ENCODE results near the gene CREBRF.
A peak's percentile ranks its signal among the peaks of the same experiment; 100 is the strongest.
"Not testable (repeated sequence)": the region's sequence is repeated elsewhere in the genome, so short reads cannot be mapped to it uniquely, and the experiment has no call there.

CREBRF gene

DNA sequence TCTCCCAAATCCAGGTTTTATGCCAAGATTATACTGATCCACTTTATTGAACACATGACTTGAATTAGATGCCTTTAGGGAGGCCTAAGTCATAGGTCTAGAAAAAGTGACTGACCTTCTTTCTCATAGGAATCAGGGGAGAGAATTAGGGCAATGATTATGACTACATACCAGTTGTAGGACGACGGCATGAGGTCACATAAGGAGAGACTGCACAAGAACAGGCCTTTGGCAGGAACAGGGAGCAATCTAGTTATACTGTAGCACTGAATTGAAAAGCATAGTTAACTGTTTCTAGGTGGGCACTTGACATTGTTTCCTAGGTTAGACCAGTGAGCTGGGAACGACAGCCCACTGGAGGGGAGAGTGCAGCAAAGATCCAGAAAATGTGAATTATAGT is 22.7 kb downstream of the CREBRF start:
- no peak for DNase-seq (ENCODE audit: low read depth in 2 of 2)

DNA sequence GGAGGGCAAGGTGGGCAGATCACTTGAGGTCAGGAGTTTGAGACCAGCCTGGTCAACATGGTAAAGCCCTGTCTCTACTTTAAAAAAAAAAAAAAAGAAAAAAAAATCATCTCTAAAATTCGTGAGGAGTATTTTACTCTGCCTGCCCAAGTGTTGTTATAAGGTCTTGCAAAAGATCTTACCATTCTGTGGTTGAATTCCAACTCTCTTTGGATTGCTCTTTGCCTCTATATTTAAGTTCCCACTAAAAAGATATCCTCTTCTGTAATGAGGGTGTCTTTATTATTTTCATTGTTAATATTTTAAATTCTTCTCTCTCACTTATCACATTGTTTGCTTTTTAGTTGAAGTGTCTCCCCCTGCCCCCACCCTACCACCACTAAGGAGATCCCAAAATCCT is 33.4 kb downstream of the CREBRF start:
- no peak for DNase-seq (ENCODE audit: low read depth in 2 of 2)

DNA sequence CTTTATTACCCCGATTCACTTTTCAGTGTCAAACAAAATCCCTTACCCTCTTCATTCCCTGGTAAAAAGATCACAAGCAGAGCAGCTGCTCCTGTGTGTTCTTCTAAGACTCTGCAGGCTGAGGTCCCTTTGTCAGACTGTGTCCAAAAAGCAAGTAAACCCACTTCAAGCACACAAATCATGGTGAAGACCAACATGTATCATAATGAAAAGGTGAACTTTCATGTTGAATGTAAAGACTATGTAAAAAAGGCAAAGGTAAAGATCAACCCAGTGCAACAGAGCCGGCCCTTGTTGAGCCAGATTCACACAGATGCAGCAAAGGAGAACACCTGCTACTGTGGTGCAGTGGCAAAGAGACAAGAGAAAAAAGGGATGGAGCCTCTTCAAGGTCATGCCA is 34.5 kb downstream of the CREBRF start:
- DNase-seq (ENCODE audit: low read depth in 2 of 2): no peak

DNA sequence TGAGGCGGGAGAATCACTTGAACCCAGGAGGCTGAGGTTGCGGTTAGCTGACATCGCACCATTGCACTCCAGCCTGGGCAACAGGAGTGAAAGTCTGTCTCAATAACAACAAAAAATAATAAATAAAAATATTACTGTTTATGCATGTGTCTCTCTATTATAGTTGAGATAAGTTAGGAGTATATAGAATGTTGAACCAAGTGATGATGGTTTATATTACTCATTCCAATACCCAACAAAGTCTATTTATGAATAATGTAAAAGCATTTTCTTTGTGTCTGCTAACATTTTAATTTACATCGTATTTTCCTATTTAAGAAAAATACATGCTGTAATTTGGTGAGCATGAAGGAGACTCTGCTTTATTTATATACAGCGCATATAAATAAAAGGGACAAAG is 35.8 kb downstream of the CREBRF start:
- DNase-seq (ENCODE audit: low read depth in 2 of 2): no peak

DNA sequence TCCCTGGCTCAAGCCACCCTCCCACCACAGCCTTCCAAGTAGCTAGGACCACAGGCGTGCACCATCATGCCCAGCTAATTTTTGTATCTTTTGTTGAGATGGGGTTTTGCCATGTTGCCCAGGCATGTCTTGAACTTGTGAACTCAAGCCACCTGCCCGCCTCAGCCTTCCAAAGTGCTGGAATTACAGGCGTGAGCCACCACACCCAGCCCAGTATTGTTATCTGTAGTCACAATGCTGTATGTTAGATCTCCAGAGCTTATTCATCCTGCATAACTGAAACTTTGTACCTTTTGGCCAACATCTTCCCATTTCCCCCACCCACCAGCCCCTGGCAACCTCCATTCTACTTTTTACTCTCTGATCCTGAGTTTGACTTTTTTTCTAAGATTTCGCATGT is 37.5 kb downstream of the CREBRF start:
- DNase-seq (ENCODE audit: low read depth in 2 of 2): no peak

DNA sequence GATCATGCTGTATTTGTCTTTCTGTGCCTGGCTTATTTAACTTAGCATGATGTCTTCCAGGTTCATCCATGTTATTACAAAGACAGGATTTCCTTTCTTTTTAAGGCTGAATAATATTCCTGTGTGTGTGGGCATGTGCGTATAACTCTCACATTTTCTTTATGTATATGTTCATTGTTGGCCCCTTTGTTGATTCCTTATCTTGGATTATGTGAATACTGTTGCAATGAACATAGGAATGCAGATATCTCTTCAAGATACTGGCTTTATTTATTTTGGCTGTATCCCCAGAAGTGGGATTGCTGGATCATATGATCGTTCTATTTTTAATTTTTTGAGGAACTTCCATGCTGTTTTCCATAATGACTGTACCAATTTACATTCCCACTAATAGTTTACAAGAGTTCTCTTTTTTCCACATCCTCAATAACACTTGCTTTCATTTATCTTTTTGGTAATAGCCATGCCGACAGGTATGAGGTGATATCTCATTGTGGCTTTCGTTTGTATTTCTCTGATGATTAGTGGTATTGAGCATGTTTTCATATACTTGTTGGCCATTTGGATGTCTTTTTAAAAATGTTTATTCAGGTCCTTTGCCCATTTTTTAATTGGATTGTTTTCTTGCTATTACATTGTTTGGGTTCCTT is 38.0 kb downstream of the CREBRF start:
- DNase-seq (ENCODE audit: low read depth in 2 of 2): no peak

DNA sequence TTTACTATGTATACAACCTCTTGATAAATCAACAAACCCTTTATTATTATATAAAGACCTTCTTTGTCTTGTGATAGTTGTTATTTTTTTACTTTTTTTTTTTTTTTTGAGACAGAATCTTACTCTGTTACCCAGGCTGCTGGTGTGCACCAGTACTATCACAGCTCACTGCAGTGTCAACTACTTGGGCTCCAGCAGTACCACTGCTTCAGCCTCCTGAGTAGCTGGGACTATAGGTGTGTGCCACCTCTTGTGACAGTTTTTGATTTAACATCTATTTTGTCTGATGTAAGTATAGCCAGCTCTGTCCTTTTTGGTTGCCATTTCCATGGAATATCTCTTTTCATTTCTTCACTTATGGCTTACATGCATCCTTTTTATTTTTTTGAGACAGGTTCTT is 42.6 kb downstream of the CREBRF start:
- no peak for DNase-seq (ENCODE audit: low read depth in 2 of 2)

DNA sequence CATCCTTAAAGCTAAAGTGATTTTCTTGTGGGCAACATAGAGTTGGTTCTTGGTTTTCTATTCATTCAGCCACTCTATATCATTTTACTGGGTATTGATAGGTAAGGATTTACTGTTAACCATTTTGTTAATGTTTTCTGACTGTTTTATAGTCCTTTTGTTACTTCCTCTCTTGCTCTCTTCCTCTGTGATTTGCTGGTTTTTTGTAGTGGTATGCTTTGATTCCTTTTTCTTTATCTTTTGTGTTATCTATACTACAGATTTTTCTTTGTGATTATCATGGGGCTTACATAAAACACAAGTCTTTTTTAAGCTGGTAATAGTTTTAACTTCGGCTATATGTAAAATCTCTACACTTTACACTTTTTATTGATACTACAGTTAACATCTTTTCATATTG is 43.3 kb downstream of the CREBRF start:
- no peak for DNase-seq (ENCODE audit: low read depth in 2 of 2)

DNA sequence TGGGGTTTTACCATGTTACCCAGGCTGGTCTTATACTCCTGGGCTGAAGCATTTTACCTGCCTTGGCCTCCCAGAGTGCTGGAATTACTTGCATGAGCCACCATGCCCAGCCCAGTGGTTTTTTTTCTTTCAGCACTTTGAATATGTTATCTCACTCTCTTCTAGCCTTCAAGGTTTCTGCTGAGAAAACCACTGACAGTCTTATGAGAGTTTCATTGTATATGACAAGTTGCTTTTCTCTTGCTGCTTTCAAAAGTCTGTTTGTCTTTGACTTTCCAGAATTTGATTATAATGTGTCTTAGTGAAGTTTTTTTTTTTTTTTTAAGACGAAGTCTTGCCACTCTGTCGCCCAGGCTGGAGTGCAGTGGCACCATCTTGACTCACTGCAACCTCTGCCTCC is 45.1 kb downstream of the CREBRF start:
- no peak for DNase-seq (ENCODE audit: low read depth in 2 of 2)

DNA sequence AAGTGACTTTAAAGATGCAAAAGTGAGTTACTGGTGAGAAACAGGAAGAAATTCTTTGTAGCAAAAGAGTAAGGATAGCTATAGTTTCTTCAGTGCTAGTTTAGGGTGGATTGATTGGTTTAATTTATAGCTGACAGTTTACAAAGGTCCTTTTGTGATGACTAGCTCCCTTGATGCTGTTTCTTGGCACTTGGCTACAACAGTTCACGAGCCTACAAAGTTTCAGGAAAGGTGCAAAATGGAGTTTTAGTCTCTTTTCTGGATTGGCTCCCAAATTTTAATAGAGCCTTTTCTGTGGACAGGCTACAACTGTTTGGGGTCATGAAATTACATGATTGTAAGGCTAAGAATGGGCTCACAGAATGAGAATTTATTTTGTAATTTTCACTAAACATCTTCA is 47.3 kb downstream of the CREBRF start:
- no peak for DNase-seq (ENCODE audit: low read depth in 2 of 2)

DNA sequence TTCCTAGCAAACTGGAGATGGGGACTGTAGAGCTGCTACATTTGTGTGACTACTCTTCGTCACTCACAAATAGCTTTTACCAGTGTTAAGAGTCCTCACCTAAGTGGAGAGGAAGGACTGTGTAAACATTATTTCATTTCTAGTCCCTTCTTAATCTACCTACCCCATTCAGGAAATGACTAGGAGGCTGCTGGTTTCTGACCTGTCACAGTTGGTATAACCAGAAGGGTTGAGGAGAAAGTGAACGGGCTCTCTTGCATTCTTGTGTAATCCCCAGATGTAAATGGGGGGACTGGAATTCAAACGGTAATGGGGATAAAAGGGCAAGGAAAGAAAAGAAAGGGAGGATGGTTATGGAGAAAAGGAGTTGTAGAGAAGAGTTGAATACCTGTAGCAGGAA is 52.8 kb downstream of the CREBRF start:
- DNase-seq (ENCODE audit: low read depth in 2 of 2): no peak

DNA sequence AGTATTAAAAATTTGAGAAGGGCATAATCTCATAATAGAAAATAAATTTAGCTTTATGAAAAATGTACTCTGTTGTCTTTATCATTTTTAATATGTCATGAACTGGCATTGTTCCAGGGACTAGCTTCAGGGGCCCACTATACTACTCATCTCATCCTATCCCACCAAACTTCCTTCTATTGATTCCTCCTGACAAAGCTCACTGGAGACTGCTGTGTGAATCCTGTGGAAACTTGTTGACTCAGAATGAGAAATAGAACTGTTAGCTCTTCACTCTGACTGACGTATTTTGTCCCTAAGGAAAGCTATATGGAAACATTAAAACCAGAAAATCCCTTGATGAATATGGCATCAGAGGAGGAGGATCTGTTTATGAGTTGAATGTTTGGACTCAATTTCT is 58.4 kb downstream of the CREBRF start:
- no peak for DNase-seq (ENCODE audit: low read depth in 2 of 2)

DNA sequence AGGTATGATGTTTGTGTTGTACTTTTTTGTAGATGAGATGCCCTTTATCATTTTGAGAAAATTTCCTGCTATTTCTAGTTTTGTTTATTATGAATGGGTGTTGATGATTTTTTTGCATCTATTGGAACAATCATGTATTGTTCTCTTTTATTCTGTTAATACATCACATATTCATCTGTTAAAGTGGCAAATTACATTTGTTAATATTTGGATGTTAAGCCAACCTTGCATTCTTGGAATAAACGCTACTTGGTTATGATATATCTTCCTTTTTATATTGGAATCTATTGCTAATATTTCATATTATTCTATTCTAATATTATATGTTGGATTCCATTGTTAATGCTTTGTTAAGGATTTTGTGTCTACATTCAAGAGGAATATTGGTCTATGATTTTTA is 63.6 kb downstream of the CREBRF start:
- DNase-seq (ENCODE audit: low read depth in 2 of 2): no peak

DNA sequence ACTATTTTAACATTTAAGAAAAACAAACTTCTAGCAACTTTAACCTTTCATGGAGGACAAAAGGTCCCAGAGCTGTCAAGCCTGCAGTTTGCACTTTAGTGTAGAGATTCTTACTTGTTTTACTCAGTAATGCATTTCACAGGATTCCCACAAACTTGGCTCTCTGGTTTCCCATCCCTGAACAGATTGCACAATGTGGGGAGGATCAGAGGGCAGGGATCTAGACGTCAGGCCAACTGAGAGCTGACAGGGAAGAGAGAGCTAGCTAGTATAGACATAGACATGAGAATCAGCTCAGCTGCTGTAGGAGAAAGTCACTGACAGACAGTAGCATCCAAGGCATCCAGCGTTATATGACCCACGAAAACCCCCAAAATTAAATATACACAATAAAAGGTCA is 67.3 kb downstream of the CREBRF start:
- no peak for DNase-seq (ENCODE audit: low read depth in 2 of 2)

DNA sequence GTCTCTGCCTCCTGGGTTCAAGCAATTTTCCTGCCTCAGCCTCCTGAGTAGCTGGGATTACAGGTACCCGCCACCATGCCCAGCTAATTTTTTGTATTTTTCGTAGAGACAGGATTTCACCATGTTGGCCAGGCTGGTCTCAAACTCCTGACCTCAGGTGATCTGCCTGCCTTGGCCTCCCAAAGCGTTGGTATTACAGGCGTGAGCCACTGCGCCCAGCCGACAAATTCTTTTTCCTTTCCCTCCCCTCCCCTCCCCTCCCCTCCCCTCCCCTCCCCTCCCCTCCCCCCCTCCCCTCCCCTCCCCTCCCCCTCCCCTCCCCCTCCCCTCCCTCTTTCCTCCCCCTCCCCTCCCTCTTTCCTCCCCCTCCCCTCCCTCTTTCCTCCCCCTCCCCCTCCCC is 76.0 kb downstream of the CREBRF start:
- DNase-seq (ENCODE audit: low read depth in 2 of 2): not testable (repeated sequence)

DNA sequence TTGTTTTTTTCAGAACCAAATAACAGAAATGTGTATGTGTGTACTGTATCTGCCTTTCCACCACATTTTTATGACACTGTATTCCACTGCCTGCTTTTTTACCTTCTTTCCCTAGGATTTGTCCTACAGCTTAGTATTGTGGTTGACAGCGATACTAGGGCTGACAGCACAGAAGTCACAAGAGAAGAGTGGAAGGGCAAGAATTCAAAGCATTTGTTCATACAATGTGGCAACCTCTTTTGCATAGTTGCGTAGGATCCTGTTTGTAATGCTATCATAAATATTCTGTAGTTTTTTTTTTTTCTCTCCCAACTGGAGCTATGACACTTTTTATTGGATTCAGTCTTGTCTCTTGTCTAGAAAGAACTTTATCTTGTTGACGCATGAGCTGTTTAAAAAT is 82.6 kb downstream of the CREBRF start:
- DNase-seq (ENCODE audit: low read depth in 2 of 2): no peak

DNA sequence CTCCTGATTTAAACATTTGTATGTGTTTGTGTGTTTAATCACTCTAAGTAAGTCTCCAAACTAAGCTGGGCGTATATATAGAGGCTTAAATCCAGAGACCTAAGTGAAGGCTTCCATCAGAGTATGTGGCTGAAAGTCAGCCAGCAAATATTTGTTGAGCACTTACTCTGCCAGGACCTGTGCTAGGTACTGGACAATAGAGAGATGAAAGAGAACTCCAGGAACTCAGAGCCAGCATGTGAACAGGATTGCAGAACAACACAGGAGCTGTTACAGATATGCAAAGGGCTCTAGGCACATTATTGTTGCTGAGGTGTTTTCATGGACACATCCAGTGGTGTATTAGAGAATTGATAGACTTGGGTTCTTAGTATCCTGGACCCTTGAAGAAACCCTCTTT is 83.5 kb downstream of the CREBRF start:
- no peak for DNase-seq (ENCODE audit: low read depth in 2 of 2)

DNA sequence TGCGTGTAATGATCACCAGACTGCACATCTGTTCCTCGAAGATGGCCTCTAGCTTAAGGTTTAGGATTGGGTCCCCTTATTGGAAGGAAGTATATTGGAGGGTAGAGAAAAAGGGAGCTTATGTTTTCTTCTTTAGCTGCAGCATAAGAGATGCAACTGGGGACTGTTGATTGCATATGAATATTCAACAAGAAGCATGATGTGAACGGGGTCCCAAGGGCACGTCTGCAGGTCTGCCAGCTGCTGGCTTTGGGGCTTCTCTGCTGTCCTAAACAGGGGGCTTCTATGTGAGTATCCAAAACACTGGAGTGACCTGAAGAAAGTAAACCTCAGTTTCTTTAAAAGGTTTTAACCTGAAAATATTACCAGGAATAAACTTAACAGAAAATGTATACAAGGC is 84.6 kb downstream of the CREBRF start:
- no peak for DNase-seq (ENCODE audit: low read depth in 2 of 2)

DNA sequence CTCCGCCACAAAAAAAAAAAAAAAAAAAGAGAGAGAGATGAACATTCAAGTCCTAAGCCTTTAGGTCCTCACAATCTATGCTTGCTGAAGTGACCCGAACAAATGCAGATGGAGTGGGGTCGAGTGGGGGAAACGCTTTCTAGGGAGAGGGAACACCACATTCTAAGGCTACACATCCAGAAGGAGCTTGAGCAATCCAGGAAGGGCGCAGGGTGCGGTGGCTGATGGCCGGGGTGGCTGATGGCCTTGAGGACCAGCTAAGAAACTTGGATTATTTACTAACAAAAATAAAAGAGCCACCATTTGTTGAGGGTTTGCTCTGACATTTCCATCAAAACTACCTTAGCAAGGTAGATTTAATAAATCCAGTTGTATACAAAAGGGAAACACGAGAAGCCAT is 87.4 kb downstream of the CREBRF start:
- DNase-seq (ENCODE audit: low read depth in 2 of 2): no peak

DNA sequence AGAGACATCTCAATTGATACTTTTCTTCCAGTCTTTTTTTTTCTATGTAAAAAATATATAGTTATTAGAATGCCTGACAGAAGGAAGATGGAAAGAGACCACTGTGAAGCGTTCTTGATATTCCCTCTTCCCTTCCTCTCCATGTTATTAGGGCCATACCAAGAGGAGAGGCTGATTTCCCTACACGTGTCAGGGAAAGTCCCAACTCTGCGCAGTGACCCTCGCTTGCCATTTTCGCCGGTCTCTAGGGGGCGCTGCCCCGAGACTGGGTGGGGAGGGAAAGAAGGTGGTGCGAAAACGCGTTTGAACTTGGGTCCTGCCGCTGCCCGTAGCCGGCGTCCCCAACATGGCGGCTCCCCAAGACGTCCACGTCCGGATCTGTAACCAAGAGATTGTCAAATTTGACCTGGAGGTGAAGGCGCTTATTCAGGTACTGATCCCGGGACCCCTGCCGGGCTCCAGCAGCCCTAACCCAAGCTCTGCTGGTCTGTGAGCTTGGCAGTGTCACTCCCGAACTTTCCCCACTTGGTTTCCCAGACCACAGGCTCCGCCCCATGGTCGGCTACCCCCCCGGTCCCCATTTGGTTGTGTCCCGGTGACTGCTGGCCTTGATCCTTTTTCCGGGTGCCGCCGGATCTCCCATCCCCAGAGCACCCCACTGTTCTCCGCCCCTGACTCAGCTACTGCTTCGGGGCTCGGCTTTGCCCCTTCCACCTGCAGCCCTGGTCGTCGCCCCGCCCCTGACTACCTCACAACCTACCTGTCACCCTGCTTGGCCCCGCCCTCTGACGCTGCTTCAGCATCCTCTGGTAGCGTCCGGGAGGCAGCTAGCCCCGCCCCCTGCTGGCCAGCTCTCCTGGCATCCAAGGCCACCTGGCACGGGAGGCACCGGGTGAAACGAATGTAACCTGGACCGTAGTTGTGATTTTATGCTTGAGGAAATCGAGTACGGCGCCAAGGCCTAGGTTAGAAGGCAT is 88.3 kb downstream of the CREBRF start, which contains the start of gene BNIP1:
Gene BNIP1 (plus strand): TSS at position 332 of the 977 bp plus-strand sequence. CDS start 15 bp downstream, at position 347.
- DNase-seq (ENCODE audit: low read depth in 2 of 2): peak; percentile 95

DNA sequence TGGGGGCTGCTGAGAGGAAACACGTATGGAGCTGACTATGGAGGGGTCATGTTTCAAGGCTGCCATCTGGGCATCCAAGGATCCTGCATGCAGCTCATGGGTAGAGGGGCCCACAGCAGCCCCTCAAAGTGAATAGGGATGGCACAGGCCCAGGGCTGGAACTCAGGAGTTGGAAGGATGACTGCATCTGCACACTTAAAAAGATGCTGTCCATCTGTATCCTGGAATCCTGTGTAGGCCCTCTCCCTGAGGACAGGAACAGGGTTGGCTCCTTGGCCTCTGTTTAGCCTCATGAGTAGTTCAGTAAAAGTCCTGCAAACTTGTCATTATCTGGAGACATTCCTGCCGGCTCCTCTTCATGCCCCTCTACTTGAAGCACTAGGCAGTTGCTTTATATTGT is 92.2 kb downstream of the CREBRF start:
- no peak for DNase-seq (ENCODE audit: low read depth in 2 of 2)

DNA sequence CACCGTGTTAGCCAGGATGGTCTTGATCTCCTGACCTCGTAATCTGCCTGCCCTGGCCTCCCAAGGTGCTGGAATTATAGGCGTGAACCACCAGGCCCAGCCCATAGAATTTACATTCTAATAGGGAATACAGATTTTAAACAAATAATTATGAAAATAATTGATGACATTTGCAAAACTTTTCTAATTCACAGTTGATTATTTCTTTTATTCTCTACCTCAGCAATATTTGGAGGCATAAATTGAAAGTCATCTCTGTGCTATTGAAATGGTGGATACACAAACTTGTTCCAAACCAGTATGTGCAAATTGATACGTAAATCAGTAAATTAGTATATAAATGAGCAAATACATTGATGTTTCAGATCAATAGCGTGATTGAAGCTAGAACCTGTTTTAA is 96.4 kb downstream of the CREBRF start:
- DNase-seq (ENCODE audit: low read depth in 2 of 2): no peak

DNA sequence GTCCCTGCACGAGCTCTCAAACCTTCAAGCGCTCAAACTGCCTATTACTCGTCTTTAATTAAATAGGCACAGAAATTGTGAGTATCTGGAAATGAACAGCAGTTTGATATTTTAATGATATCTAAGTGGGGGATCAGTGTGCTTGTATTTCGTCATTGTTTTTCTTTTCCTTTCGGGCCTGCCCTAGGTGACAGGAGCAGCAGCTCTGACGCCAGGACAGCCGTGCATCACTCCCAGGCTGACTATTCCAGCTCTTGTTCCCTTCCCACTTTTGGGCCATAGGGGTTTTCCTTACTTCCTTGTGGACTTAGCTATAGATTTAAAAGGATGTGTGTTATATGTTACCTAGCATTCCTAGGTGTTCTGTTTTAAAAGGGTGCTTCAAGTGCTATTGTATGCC is 97.7 kb downstream of the CREBRF start:
- no peak for DNase-seq (ENCODE audit: low read depth in 2 of 2)

Measured in stimulated activated CD8-positive, alpha-beta memory T cell treated with anti-CD3 and anti-CD28 coated beads, Interleukin-2, amount 100 ng/mL, for 48 hours (primary cell).